Left cardiac atrium (tissue), 4 donors: ENCODE results near the gene CCDC70. TPM values are rescaled to one million over a fixed set of nuclear protein-coding genes. Genes with fewer than 3 reads are reported as not detected.

ENCODE experiments used
- ATAC-seq, 2 donors: fragments of 200-7000 bp; cut with Tn5 transposase; one replicate each; pipeline ENCODE4 v1.9.1; 2020; ENCODE audit warnings: mild to moderate bottlenecking in 2 of 2, moderate library complexity in 2 of 2
- DNase-seq: peaks from one replicate; pipeline ENCODE4 v3.0.0-alpha.2; 2020
- intact Hi-C, 2 donors: fragments of 100-400 bp; cut with DNase I; formaldehyde crosslinking; loops; one replicate each; pipeline versions ENCODE4 v1.14.1 to v1.15.1; 2022 to 2023
- total RNA-seq, 2 donors: library from RNA; stranded (reverse); fragmentation: NEBNext Ultra II Directional; extraction: Animal tissue kit (Norgen Biotek cat#: 25700); gene quantifications; one replicate each; pipeline ENCODE4 v1.2.1, GENCODE V29; 2021
- donor health status: DM: no; HTN: yes; CAD: no.
- donor health status: DM: no; HTN: yes; CAD: no; lungs with severe emphysema.
- donor health status: DM: yes; HTN: yes; CAD: no.
- donor health status: Dilated cardiomyopathy.

The CCDC70 gene
- total RNA-seq, 2 donors from 2014 or later = not detected

DNA sequence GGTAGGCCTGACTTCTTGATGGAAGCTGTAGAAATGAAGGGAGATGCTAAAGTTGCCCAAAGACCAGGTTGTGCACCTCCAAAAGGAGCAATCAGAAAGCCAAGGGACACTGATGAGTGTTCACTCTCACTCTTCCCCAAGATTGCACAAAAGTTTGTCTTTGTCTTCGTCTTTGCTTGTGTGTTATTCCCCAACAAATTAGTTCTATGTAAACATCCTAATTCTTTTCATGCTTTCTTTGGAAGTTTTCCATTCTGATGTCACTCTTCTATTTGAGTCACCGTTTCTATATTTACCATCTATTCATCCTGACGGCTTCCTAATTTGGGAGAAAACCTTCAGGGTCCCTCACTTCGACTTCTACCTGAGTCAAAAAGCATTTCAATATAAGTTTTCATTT is 13.1 kb upstream of the CCDC70 start:
- DNase-seq (no peak), ATAC-seq (no peak)
- intact Hi-C loops = loop anchor here in 1 of 2 donors (10.0 kb wide), 1 partner anchor 276 kb away; the partner anchor contains the start of gene NEK5

DNA sequence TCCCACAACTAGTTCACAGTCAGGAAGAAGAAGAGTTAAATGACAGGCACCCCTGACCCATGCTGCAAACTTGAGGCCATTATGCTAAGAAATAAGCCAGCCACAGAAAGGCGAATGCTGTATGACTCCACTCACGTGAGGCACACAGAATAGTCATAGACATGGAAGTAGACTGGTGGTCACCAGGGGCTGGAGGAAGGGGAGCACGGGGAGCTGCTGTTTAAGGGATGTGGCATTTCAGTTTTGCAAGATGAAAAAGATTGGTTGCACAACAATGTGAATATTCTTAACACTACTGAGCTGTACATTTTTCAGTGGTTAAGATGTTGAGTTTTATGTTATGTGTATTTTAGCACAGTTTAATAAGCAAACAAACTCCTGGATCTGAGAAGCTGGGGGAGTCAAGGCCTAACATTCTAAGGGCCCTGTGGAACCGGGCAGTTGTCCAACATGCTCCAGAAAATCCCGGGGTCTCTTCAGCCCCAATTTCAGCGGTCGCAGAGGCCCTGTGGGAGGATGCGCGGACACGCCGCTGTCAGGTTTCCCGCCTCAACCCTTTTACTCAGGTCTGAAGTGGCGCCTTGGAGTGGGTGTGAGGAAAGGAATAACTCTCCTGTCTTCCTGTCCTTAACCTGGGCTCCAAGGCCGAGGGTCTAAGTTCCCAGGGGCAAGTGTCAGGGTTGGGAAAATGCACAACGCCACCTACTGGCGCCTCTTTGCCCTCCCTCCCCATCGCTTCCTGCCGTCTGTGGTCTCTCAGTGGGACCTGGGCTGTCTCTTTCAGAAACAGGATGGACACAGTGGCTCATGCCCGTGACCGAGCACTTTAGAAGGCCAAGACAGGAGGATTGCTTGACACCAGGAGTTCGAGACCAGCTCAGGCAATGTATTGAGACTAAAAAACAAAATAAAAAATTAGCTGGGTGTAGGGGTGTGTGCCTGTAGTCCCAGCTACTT is 12.3 kb upstream of the CCDC70 start:
- ATAC-seq = peak in 1 of 2 donors; percentile 46
- intact Hi-C loops = loop anchor here in 1 of 2 donors (10.0 kb wide), 1 partner anchor 275 kb away; the partner anchor contains the start of gene NEK5
- DNase-seq = no peak

DNA sequence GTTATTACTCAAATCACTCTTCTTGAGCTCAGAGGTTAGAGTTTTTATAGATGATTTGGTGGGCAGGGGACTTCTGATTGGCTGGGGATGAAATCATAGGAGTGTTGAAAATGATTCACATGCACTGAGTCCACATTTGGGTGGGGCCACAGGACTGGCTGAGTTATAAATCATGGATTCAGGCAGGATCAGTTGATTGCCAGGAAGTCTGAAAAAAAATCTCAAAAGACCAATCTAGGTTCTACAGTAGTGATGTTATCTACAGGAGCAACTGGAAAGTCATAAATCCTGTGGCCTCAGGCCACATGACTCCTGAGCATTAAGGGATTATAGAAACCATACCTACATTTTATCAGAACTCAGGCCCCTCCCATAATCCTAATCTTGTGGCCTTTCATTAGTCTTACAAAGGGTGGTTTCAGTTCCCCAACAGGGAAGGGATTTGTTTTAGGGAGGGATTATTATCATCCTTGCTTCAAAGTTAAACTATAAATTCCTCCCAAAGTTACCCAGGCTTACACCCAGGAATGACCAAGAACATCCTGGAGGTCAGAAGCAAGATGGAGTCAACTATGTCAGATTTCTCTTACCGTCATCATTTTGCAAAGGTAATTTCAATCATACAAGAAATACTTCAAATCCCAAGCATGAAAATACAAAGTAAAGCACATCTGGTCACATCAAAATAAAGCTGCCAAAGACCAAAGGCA is 5.6 kb upstream of the CCDC70 start:
- intact Hi-C loops = no loop called here
- ATAC-seq (no peak), DNase-seq (no peak)

DNA sequence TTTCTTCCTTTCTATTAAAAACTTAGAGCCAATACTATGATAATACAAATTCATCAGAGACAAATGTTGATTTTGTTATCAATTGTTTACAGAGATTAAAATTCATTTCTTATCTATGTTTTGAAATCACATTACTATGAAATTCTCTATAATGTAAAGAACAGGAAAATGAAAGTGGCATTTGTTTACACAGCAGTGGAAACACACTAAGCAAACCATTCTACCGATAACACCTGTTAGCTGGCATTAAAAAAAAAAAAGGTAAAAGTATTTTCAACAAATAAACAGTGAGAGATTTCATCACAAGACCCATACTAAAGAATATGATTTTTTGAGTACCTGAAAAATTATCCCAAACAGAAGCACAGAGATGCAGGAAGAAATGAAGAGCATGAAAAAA is 4.8 kb upstream of the CCDC70 start:
- ATAC-seq (no peak), DNase-seq (no peak)
- intact Hi-C loops = no loop called here

DNA sequence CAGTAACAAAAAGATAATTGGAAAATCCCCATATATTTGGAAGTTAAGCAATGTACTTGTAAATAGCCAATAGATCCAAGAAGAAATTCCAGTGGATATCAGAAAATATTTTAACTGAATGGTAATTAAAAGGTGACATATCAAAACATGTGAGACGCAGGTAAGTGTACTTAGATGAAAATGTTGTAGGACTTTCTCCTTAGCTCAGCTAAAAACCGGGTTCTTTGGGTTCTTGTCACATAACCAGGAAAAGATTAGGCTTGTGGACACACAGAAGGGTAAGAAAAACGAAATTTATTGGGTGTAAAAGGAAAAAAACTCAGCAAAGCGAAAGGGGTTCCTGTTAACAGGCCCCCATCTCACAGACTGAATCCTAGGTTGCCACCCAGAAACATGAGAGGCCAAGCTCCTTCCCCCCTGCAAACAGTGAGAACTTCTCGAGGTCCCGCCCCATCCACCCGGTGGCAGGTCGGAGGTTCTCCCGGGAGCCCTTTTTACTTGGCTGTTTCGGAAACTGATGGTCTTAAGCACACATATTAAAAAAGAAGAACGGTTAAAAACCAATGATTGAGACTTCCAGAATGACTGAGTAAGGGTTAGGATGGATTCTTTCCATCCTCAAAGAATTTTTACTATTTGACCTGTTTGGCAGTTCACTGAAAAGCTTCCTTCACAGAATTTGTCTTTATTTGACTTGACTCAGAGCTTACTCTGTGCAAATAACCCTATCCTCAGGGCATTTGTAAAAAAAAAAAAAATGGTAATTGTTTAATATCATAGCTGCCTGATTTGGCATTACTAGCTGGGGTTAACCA is 3.1 kb upstream of the CCDC70 start:
- DNase-seq = no peak
- intact Hi-C loops = no loop called here
- no peak for ATAC-seq

DNA sequence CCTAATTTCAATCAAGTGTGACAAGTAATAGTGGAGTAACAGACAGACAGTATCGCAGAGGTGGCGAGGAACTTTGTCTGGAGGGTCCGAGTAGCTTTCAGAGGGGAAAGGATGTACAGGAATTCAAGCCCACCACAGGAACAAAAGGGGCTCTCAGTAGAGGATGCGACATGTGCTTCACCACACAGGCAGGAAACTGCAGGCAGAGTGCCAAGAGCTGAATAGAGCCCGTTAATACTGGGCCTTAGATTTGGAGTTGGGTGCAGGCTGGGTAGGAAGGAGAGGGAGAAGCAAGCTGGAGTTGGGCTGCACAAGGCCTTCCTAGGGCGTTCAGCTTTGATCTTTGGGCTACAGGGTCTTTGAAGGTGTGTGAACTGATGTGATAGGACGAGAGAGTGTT is 1.2 kb downstream of the CCDC70 start:
- no peak for DNase-seq
- ATAC-seq = no peak
- intact Hi-C loops = no loop called here

DNA sequence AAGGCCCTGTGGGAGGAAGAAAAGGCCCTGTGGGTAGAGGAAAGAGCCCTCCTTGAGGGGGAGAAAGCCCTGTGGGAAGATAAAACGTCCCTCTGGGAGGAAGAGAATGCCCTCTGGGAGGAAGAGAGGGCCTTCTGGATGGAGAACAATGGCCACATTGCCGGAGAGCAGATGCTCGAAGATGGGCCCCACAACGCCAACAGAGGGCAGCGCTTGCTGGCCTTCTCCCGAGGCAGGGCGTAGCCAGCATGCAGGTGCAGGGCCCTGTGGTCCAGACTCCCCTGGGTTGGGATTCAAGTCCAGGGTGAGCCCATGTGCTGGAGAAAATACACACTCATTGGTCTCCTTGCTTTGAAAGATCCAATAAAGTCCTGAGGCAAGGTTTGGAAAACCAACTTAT is 4.1 kb downstream of the CCDC70 start:
- DNase-seq (no peak), ATAC-seq (no peak)
- intact Hi-C loops = no loop called here

DNA sequence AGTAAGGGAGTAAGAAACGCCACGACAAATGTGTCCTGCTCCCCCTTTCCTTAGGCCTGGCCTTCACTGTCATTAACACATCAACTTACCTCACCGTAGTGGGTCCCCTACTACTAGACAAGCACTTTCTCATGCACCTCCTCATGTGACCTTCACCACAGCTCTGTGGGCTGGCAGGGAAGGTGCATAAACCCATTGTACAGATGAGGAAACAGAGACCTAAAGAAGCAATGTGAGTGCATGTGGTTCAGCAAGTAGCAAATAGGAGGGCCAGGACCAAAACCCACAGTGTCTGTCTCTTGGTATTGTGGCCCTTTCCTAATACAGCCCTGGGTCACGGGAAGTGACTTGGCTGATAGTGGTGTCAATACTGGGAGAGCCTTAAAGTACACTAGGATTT is 5.3 kb downstream of the CCDC70 start:
- intact Hi-C loops = no loop called here
- DNase-seq = no peak
- ATAC-seq = no peak

DNA sequence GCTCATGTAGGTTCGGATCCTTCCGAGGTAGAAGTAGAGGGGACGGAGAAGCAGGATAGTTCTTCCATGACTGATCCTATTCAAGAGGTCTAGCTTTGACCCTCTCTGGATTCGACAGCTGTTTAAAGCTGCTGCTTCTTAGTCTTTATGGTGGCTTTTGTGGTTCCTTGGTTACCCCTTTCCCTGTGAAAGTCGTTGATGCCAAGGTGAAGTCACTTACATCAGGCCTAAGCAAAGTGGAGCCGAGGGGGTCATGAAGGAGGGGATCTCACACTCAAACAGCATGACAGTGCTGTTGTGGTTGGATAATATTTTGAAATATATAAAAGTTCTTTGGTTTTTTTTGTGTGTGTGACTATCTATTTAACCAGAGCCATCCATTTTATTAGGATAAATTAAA is 8.1 kb downstream of the CCDC70 start:
- no peak for ATAC-seq
- no peak for DNase-seq
- intact Hi-C loops = no loop called here

DNA sequence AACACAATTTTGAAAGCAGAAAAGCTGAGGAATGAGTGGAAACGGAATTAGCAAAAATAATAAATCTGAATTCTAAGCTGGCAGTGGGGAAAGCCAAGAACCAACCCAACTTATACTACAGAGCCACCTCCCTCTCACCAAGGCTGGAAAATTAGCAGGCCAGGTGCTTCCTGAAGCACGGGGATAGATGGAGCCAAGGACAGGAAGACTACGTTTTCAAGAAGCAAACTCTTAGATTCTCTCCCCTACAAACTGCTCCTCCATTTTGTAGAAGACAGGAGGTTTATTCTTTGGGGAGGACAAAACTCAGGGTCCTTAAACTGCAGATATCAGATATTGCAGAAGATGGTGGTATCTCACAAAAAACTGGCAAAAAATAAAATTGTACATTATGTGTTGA is 8.8 kb downstream of the CCDC70 start:
- DNase-seq (no peak), ATAC-seq (no peak)
- intact Hi-C loops = no loop called here

DNA sequence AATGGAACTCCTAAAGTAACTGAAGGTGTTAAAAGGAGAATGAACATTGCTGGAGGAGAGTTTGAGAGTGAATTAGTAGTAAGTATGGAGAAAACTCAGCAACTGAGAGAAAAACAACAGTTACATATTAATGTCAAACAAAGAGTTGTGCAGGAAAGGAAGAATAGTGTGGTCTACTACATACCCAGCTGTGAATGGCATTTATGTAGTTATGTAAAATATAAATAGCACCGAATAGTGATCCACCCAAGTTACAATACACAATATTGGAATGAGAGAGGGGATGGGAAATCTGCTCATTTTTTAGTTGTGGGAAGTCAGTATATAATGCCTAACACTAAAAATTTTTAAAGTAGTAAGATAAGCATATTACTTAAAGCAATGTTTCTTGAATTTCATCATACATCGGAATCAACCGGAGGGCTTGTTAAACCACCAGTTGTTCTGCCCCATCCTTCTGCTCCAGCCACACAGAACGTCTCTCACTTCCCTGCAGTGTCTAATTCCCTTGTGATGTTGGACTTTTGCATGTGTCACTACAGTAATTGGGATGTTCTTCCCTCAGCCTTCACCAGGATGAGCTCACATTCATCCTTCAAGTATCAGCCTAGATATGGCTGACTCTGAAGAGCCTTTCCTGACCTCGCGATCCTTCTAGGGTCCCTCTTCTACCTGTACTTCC is 11.5 kb downstream of the CCDC70 start:
- intact Hi-C loops = no loop called here
- no peak for ATAC-seq

DNA sequence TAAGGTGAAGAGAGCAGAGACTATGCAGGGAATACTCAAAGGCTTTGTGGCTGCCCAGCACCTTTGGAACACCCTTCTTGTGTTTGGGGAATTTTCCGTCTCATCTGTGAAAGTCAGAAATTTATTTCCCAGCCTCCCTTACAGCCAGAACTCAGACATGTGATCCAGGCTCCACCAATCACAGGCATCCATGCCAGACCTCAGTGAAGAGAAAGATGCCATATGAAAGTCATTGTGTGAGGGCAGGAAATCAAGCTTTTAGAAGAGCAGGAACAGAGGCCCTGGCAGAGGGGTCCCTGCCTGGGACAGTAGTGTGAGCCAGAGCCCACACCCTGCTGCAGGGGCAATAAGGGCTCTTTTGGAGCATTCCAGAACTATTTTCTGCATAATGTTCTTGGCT is 12.1 kb downstream of the CCDC70 start:
- DNase-seq (no peak), ATAC-seq (no peak)
- intact Hi-C loops = no loop called here

More for the DNA sequence above, 11.5 kb downstream of the CCDC70 start:
- no peak for DNase-seq

DNA sequence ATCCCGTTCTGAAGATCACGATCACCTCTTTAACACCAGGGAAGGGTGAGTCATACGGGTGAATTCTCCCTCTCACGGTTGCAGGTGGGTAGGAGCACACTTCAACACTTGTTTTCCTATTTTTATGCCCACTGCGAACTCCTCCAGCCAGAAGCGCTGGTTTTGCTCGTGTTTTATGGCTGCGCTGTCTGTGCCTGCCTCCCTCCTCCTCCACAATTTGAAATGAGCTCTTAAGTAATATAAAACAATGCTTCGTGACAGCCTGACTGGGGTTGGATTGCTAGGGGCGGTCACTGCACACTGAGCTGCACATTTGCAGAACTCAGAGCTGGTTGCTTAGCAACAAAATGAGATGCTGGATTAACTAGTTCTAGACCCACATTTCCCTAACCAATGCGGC is 12.9 kb downstream of the CCDC70 start:
- no peak for ATAC-seq
- DNase-seq = no peak
- intact Hi-C loops = no loop called here

DNA sequence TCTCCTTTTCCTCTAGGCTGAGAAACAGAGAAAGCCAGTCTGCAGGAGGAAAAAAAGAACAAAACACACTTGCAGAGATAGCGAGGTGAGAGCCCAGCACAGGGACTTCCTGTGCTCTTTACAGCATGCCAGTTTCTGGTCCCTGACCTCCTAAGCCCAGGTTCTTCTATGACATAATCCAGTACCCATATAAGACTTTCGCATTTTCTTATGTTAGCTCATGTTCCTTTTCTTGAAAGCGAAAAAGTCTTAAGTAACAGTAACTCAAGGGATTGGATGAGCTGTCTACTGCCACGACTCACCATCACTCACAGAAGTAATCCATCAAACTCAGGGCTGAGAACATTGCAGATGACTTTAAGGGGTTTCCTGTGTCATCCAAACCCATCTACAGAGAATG is 17.4 kb downstream of the CCDC70 start:
- ATAC-seq (no peak), DNase-seq (no peak)
- intact Hi-C loops = no loop called here

DNA sequence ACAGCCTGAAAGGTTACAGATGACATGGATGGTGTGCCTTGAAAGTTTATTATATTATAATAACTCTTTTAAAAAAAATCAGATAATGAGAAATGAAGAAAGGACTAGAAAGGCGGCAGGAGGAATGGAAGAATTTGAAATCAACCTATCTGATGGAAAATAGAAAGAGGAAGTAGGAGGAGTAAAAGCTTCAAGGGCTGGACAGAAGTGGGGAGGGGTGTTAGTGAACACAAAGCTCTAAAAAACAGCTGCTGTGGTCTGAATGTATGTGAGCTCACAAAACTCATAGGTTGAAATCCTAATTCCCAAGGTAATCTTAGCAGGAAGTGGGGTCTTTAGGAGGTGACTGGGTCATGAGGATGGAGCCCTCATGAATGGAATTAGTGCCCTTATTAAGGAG is 19.5 kb downstream of the CCDC70 start:
- no peak for ATAC-seq
- intact Hi-C loops = no loop called here
- no peak for DNase-seq

DNA sequence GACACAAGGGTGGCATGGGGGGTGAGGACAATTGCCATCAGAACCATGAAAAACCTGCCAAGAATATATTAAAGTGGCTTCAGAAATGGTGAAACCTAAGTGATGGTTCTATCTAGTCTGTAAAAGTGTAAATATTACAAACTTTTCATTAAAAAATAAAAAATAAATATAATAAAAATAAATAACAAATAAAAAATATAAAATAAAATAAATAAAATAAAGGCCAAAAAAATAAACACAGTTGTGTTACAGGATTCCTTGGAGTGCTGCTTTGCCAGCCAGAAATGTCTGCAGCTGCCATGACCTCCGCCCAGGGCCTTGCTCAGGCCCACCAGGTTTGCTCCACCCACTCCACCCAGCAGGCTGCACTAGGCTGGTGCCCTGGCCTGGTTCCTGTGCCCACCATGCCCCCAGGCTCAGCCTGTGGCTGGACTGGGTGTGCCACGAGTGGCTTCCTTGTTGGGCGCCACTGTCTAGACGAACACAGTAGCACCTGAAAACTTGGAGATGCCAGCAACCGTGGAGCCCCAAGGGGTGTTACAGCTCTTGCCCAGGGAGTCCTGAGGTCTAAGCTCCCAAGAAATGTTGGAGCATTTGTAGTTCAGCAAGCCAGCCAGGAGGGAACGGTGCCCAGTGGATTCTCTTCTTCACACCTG is 20.9 kb downstream of the CCDC70 start:
- DNase-seq = no peak
- no peak for ATAC-seq
- intact Hi-C loops = no loop called here

DNA sequence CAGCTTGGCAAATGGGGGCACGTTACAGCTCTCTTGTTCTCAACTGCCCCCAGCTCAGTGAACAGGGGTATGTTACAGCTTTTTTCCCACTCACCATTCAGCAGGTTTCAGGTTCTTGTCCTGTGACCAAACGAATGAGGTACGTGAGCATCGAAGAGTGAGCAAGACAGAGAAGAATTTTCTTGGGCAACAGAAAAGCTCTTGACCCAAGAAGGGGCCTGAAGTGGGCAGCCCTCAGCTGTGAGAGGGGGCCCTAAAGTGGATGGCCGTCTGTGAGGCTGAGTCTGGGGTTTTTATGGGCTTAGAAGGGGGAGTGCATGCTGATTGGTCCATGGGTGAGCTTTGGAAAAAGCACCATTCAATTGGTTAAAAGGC is 21.4 kb downstream of the CCDC70 start:
- intact Hi-C loops = no loop called here
- ATAC-seq (no peak), DNase-seq (no peak)

DNA sequence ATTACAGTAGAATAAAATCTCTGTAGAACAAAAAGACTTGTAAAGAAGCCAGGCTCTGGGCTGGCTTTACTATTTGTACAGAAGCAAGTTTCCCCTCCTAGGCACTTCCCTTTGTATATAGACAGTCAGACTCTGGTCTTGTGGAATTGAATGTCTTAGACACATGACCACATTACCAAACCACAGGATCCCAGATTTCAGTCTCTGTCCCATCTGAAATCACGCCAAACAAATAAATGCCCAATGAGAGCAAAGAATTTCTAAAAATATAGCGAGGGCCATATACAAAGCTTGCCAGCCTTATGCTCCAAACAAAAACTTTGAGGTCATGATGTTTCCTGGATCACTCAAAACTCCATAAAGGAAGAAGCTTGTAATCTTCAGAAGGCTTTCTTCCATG is 23.9 kb downstream of the CCDC70 start:
- no peak for ATAC-seq
- no peak for DNase-seq
- intact Hi-C loops = no loop called here

DNA sequence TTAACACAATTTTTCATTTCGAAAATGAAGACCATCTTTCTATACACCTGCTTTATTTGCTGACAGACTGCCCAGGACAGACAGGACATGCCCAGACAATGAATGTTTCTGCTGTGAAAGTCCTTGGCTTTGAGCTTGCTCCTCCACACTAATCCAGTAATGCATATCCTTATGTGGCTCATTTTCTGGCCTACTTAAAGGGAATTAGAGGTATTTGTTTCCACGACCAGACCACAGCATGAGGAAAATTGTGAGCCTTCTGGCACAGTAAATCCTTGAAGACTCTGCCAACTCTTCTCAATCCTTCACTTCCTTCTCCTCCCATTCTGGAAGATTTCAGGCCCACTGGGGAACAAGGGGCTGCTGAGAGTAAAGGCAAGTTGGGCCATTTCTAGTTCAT is 25.7 kb downstream of the CCDC70 start:
- DNase-seq (no peak), ATAC-seq (no peak)
- intact Hi-C loops = no loop called here
